C4-2B (cell line): ENCODE results near the gene MARCHF4.

Source experiments
- ZFX ChIP-seq: fragments of 450-650 bp; IDR thresholded peaks from 2 replicates; pipeline ENCODE4 v1.6.1; 2017
- TF ChIP-seq, protein P1 (sequence below): fragments of 450-650 bp; conservative IDR thresholded peaks from 2 replicates; pipeline ENCODE4 v1.5.1; 2017; ENCODE audit warnings: mild to moderate bottlenecking

GRCh38 chr2:216388046-216388884 is 16.0 kb upstream of the MARCHF4 start:
- TF ChIP-seq, protein P1, sequence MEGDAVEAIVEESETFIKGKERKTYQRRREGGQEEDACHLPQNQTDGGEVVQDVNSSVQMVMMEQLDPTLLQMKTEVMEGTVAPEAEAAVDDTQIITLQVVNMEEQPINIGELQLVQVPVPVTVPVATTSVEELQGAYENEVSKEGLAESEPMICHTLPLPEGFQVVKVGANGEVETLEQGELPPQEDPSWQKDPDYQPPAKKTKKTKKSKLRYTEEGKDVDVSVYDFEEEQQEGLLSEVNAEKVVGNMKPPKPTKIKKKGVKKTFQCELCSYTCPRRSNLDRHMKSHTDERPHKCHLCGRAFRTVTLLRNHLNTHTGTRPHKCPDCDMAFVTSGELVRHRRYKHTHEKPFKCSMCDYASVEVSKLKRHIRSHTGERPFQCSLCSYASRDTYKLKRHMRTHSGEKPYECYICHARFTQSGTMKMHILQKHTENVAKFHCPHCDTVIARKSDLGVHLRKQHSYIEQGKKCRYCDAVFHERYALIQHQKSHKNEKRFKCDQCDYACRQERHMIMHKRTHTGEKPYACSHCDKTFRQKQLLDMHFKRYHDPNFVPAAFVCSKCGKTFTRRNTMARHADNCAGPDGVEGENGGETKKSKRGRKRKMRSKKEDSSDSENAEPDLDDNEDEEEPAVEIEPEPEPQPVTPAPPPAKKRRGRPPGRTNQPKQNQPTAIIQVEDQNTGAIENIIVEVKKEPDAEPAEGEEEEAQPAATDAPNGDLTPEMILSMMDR, result no peak
- no peak for TF ChIP-seq ZFX
